GM12878 (cell line): ENCODE results near the gene CACNA2D2. TPM values are rescaled to one million over a fixed set of nuclear protein-coding genes. Genes with fewer than 3 reads are reported as not detected.

Source experiments
- CBFB ChIP-seq: IDR thresholded peaks from 2 replicates; pipeline ENCODE4 v1.6.1; 2016; ENCODE audit warnings: antibody characterized with exemption, low read depth
- CBX3 ChIP-seq: fragments of 200-600 bp; sonication (generic); IDR thresholded peaks from 2 replicates; pipeline ENCODE4 v1.6.1; 2016; ENCODE audit warnings: low read depth, borderline replicate concordance
- E2F8 ChIP-seq: fragments of 450-650 bp; IDR thresholded peaks from 2 replicates; pipeline ENCODE4 v1.6.1; 2018; ENCODE audit warnings: mild to moderate bottlenecking, low read depth, moderate library complexity; ENCODE audit not compliant: partially characterized antibody
- ESRRA ChIP-seq: IDR thresholded peaks from 2 replicates; pipeline ENCODE4 v1.6.1; 2012; ENCODE audit warnings: mild to moderate bottlenecking, low read length, improper control_type of control experiment
- GABPA ChIP-seq: IDR thresholded peaks from 2 replicates; pipeline ENCODE4 v1.6.1; 2014; ENCODE audit warnings: antibody characterized with exemption, low read depth, mild to moderate bottlenecking, inconsistent platforms
- GATAD2B ChIP-seq: fragments of 450-650 bp; conservative IDR thresholded peaks from 2 replicates; pipeline ENCODE4 v1.6.1; 2017; ENCODE audit warnings: low read depth, mild to moderate bottlenecking, moderate library complexity
- MTA2 ChIP-seq: fragments of 450-650 bp; IDR thresholded peaks from 2 replicates; pipeline ENCODE4 v1.6.1; 2016; ENCODE audit warnings: low read depth, mild to moderate bottlenecking, moderate library complexity
- NR2C1 ChIP-seq: fragments of 450-650 bp; IDR thresholded peaks from 2 replicates; pipeline ENCODE4 v1.6.1; 2017; ENCODE audit warnings: antibody characterized with exemption, mild to moderate bottlenecking, moderate library complexity
- PBX3 ChIP-seq: IDR thresholded peaks from 2 replicates; pipeline ENCODE4 v1.6.1; 2011; ENCODE audit warnings: mild to moderate bottlenecking, low read depth, low read length, moderate library complexity; ENCODE audit not compliant: insufficient replicate concordance
- POLR2A ChIP-seq: IDR thresholded peaks from 2 replicates; pipeline ENCODE4 v1.6.1; 2011; ENCODE audit warnings: low read depth, mild to moderate bottlenecking, low read length
- RELB ChIP-seq: fragments of 450-650 bp; IDR thresholded peaks from 2 replicates; pipeline ENCODE4 v1.6.1; 2017; ENCODE audit warnings: low read depth, mild to moderate bottlenecking, moderate library complexity
- SMARCA5 ChIP-seq: fragments of 450-650 bp; IDR thresholded peaks from 2 replicates; pipeline ENCODE4 v1.6.1; 2017; ENCODE audit warnings: mild to moderate bottlenecking
- SREBF1 ChIP-seq: IDR thresholded peaks from 2 replicates; pipeline ENCODE4 v1.6.1; 2012; ENCODE audit warnings: mild to moderate bottlenecking, low read length
- SREBF2 ChIP-seq: IDR thresholded peaks from 2 replicates; pipeline ENCODE4 v1.6.1; 2012; ENCODE audit warnings: mild to moderate bottlenecking, low read length
- TAF1 ChIP-seq: IDR thresholded peaks from 2 replicates; pipeline ENCODE4 v1.6.1; 2011; ENCODE audit warnings: mild to moderate bottlenecking, low read depth, low read length, borderline replicate concordance
- TARDBP ChIP-seq: IDR thresholded peaks from 2 replicates; pipeline ENCODE4 v1.6.1; 2016; ENCODE audit warnings: borderline replicate concordance
- YY1 ChIP-seq: IDR thresholded peaks from 2 replicates; pipeline ENCODE4 v1.6.1; 2011; ENCODE audit warnings: low read depth, mild to moderate bottlenecking, low read length
- ZNF687 ChIP-seq: fragments of 450-650 bp; IDR thresholded peaks from 2 replicates; pipeline ENCODE4 v1.6.1; 2017; ENCODE audit warnings: mild to moderate bottlenecking, moderate library complexity
- polyA plus RNA-seq, 11 experiments: library from polyadenylated mRNA; depleted of rRNA in 4 of 11; unstranded in 6 of 11; stranded (reverse) in 5 of 11; fragments of >200 nt; fragmentation: Nextera tagmentation in 4 of 11; fragmentation: Illumina TruSeq in 1 of 11; extraction: Ambion mirVana in 4 of 11; extraction: Trizol in 1 of 11; gene quantifications; 1 replicate in 1 of 11; 2 replicates in 10 of 11; pipeline versions ENCODE4 v1.2.1 to v1.2.3, GENCODE V29; 2011 to 2016; ENCODE audit warnings: inconsistent platforms in 2 of 11, missing spikeins in 2 of 11, low read depth in 1 of 11
- total RNA-seq, 4 experiments: library from RNA; depleted of rRNA in 3 of 4; stranded (reverse); fragments of >200 nt in 3 of 4; fragmentation: Illumina TruSeq in 1 of 4; extraction: Trizol in 1 of 4; gene quantifications; 2 replicates each; pipeline versions ENCODE4 v1.2.1 to v1.2.3, GENCODE V29; 2013 to 2021

Gene CACNA2D2
- total and polyA plus RNA-seq, 10 of the 15 experiments (the other 5 are each of a cell fraction or from before 2014, with no cell fraction given), result 0.03 to 0.07 TPM; not detected in 8

GRCh38 chr3:50350527-50351322, 152.7 kb downstream of the CACNA2D2 start, which contains the start of the genes CYB561D2 and NPRL2 (continued):
- TF ChIP-seq CBX3 (no peak), POLR2A (peak; percentile 96), SMARCA5 (no peak), YY1 (peak; percentile 79; the same call in 1 of the 2 replicates), GABPA (peak; percentile 89), TAF1 (peak; percentile 64; the same call in 1 of the 2 replicates), TARDBP (peak; percentile 98), CBFB (0 out of 2 replicates have a peak, but pooled peaks have one; percentile 24), ESRRA (peak; percentile 53; the same call in 1 of the 2 replicates), SREBF2 (0 out of 2 replicates have a peak, but pooled peaks have one; percentile 12), GATAD2B (peak; percentile 95), E2F8 (peak; percentile 76), ZNF687 (peak; percentile 99), NR2C1 (peak; percentile 94), RELB (peak; percentile 42; the same call in 1 of the 2 replicates), MTA2 (peak; percentile 48; the same call in 1 of the 2 replicates), SREBF1 (peak; percentile 91), PBX3 (peak; percentile 47)
